Right lobe of liver (tissue), 6 donors: ENCODE results near the gene MCTP2. TPM values are rescaled to one million over a fixed set of nuclear protein-coding genes. Genes with fewer than 3 reads are reported as not detected.

Experiments used
- ATAC-seq, 4 donors: fragments of 200-7000 bp; cut with Tn5 transposase; one replicate each; pipeline ENCODE4 v1.9.1; 2020; ENCODE audit warnings: mild to moderate bottlenecking in 4 of 4, moderate library complexity in 4 of 4
- DNase-seq, 3 donors: peaks; one replicate each; pipeline ENCODE4 v3.0.0-alpha.2; 2020
- H3K27ac ChIP-seq, 3 donors: fragments of 200-600 bp; one replicate each; pipeline ENCODE4 v1.8.0; 2022
- H3K27me3 ChIP-seq, 2 donors: fragments of 200-600 bp; one replicate each; pipeline ENCODE4 v1.8.0; 2022
- H3K36me3 ChIP-seq, 4 donors: fragments of 200-600 bp; sonication (generic) in 1 of 4; one replicate each; pipeline versions ENCODE4 v1.5.1 to v1.8.0; 2017 to 2022; ENCODE audit warnings: control low read depth in 1 of 4
- H3K4me1 ChIP-seq, 4 donors: fragments of 200-600 bp; sonication (generic) in 1 of 4; one replicate each; pipeline versions ENCODE4 v1.5.1 to v1.8.0; 2017 to 2022; ENCODE audit warnings: control low read depth in 1 of 4
- H3K4me3 ChIP-seq, 3 donors: fragments of 200-600 bp; one replicate each; pipeline ENCODE4 v1.8.0; 2022
- H3K9me3 ChIP-seq, 4 donors: fragments of 200-600 bp; sonication (generic) in 1 of 4; one replicate each; pipeline versions ENCODE4 v1.5.1 to v1.8.0; 2017 to 2022; ENCODE audit warnings: control low read depth in 1 of 4
- POLR2A ChIP-seq: fragments of 450-650 bp; IDR thresholded peaks from one replicate; pipeline ENCODE4 v1.6.1; 2017; ENCODE audit warnings: antibody characterized with exemption, mild to moderate bottlenecking
- WGBS: methylation state at CpG from one replicate; pipeline ENCODE4 v1.1.6; 2018; ENCODE audit warnings: low coverage, low lambda C conversion rate; ENCODE audit not compliant: insufficient coverage; ENCODE audit errors: missing lambda C conversion rate; 5-methylcytosine and 5-hydroxymethylcytosine counted together
- intact Hi-C, 2 donors: fragments of 100-400 bp; cut with DNase I; formaldehyde crosslinking; loops; one replicate each; pipeline versions ENCODE4 v1.11.2 to v1.14.1; 2022
- total RNA-seq, 6 experiments: library from RNA; depleted of rRNA in 2 of 6; stranded (reverse); fragments of >200 nt in 2 of 6; fragmentation: NEBNext Ultra II Directional in 3 of 6; extraction: Animal tissue kit (Norgen Biotek cat#: 25700) in 3 of 6; gene quantifications; one replicate each; pipeline versions ENCODE4 v1.1.0 to v1.2.4, GENCODE V29; 2016 to 2023
- TF ChIP-seq, protein P1 (sequence below), 4 donors: fragments of 200-600 bp in 3 of 4; fragments of 450-650 bp in 1 of 4; IDR thresholded peaks; one replicate each; pipeline versions ENCODE4 v1.5.1 to v1.8.0; 2016 to 2022; ENCODE audit warnings: antibody characterized with exemption in 4 of 4, mild to moderate bottlenecking in 2 of 4
- donor health status: DM: no; HTN: yes; CAD: no.
- donor health status: DM: no; HTN: no; CAD: no.
- donor health status: DM: no; HTN: no; CAD: no.
- donor health status: DM: no; HTN: yes; CAD: no.
- donor health status: DM: no; HTN: yes; CAD: no.

The MCTP2 gene
- total RNA-seq, 6 experiments from 2014 or later = 1.8 to 5.3 (median 2.9) TPM

DNA sequence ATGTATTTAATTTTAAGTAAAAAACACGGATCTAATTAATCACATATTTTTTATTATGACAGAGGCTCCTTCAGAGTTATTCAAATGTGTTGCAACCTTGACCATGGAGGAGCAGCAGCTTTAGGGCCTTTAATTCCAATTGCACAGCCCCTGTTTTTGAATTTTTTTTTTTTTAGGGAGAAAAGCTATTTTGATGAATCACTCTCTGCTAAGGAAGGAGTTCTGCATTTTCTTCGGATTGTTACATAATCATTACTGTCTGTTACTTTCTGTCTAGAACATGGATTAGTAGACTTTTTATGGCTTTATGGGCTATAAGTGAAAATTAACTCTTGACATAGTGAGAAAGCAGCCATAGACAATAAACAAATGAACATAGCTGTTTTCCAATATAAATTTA, 90.8 kb downstream of the MCTP2 start:
- H3K4me3 ChIP-seq = no peak overlapping the region
- H3K27me3 ChIP-seq = no peaks in the 10 kb centered on the region
- no peaks in the 10 kb centered on the region for H3K36me3 ChIP-seq
- DNase-seq = no peak
- TF ChIP-seq, protein P1, sequence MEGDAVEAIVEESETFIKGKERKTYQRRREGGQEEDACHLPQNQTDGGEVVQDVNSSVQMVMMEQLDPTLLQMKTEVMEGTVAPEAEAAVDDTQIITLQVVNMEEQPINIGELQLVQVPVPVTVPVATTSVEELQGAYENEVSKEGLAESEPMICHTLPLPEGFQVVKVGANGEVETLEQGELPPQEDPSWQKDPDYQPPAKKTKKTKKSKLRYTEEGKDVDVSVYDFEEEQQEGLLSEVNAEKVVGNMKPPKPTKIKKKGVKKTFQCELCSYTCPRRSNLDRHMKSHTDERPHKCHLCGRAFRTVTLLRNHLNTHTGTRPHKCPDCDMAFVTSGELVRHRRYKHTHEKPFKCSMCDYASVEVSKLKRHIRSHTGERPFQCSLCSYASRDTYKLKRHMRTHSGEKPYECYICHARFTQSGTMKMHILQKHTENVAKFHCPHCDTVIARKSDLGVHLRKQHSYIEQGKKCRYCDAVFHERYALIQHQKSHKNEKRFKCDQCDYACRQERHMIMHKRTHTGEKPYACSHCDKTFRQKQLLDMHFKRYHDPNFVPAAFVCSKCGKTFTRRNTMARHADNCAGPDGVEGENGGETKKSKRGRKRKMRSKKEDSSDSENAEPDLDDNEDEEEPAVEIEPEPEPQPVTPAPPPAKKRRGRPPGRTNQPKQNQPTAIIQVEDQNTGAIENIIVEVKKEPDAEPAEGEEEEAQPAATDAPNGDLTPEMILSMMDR (IDR thresholded peaks at IDR 0.05) = no peak
- TF ChIP-seq POLR2A = no peak
- H3K27ac ChIP-seq = no peak overlapping the region
- intact Hi-C loops = loop anchor here in 1 of 2 donors (10.0 kb wide), 1 partner anchor 157 kb away; no protein-coding TSS in a partner anchor
- WGBS = 48% methylated on average over 2 of the region's 2 CpGs
- H3K4me1 ChIP-seq = peaks cover 0 to 2% (median 0%) of the 10 kb centered on the region in 4 donors
- H3K9me3 ChIP-seq = no peaks in the 10 kb centered on the region
- no peak for ATAC-seq

DNA sequence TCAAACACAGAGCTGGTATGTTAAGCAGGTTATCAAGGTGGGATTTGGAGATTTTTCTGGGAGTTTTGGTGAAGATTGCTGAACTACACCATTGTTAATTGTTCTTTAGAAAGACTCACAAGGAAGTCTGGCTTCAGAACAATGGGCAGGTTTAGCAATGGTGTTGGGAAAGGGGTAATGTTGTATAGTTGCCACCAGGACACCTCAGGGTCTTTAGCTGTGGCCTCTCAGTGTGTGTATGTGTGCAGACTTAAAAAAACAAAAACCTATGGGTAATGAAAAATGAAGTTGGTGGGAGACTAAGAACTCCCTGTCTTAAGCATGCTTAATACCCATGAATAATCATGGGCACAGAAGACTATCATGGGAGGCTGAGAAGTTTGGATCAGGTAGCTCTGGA, 91.7 kb downstream of the MCTP2 start:
- Histone ChIP-seq H3K27me3 (no peaks in the 10 kb centered on the region), H3K9me3 (no peaks in the 10 kb centered on the region), H3K36me3 (no peaks in the 10 kb centered on the region), H3K4me1 (peaks cover 0 to 2% (median 0%) of the 10 kb centered on the region in 4 donors), H3K27ac (no peak overlapping the region), H3K4me3 (no peak overlapping the region)
- no peak for ATAC-seq
- intact Hi-C loops = loop anchor here in 1 of 2 donors (10.0 kb wide), 1 partner anchor 158 kb away; no protein-coding TSS in a partner anchor
- no peak for DNase-seq
- no peak for TF ChIP-seq POLR2A
- TF ChIP-seq, protein P1 (IDR thresholded peaks at IDR 0.05) = no peak

DNA sequence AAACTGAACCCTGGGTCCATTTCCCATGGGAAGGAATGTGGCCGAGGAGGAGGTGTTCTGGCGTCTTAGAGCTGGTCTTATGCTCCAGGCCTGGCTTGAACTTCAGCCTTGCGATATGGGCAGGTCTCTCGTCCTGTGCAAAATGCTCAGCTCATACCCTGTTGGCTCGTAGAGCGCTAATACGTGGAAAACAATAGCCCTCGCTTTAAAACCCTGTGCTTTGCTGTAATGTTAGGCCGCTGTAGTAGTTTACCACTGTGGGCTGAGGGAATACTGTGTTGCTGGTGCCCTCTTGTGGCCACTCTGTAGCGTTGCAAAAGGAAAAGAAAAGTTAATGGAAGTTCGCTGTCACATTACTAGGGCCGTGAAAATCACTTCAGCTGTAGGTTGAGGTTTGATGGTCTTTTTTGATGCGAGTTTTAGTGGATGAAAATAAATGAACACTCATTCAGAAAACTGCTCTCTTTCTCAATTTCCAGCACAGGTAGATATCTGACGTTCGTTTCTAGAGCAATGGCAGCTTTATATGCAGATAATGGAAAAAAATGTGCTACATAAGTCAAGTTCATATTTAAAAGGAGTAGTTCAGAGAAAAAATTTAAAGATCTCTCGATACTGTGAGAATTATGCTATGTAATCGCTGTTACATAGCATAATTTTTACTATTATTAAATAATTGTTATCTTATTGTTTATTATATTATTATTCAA, 92.9 kb downstream of the MCTP2 start:
- 14% methylated on average over 13 of the region's 17 CpGs for WGBS
- TF ChIP-seq, protein P1 (IDR thresholded peaks at IDR 0.05) = peak; percentile 91 to 97 (median 92)
- no peak for TF ChIP-seq POLR2A
- H3K4me1 ChIP-seq = peaks cover 0 to 2% (median 0%) of the 10 kb centered on the region in 4 donors
- DNase-seq (peak in 1 of 3 donors; percentile 64), ATAC-seq (peak; percentile 95 to 98 (median 96))
- no peaks in the 10 kb centered on the region for H3K36me3 ChIP-seq
- intact Hi-C loops = loop anchor here in 1 of 2 donors (10.0 kb wide), 1 partner anchor 159 kb away; no protein-coding TSS in a partner anchor
- H3K27ac ChIP-seq = no peak overlapping the region
- no peak overlapping the region for H3K4me3 ChIP-seq
- no peaks in the 10 kb centered on the region for H3K9me3 ChIP-seq
- no peaks in the 10 kb centered on the region for H3K27me3 ChIP-seq

DNA sequence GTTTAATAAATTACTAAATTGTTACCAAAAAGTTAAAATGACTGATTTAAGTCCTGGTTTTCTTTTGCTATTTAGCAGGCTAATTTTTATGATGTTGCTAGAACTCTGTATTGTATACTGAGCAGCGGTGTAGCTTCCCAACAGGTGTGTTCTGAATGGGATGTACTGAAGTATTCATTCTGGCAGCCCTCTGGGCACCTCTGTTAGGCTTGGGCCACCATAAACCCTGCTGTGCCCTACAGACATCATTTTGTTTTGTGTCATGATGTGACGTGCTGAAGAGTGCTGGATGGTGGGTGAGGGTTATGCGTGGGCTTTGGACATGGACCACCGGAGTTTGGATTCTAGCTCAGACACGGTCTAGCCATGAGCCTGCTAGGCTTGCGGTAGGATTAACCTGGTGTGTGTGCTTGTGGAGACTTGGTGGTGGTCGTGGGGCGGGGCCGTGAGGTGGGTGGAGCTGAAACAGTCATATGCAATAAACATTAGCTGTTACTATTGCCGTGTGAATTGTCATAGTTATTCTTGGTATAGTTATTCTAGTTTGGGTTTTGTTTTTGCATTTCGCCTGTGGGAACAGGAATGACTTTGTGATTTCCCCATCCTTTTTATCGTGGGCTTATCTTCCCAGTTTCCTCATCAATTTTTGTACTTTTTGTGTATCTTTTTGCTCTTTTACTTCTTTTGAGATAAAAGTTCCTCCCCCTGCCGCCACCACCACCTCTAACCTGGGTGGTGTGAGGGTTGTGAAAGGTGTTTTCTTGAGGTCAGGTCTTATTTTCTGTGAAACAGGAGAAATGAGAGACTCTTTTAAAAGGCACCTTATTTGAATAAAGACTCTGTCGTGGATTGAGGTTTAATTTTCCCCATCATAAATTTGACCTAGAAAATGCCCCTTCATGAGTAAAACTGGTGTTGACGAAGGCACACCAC, 93.7 kb downstream of the MCTP2 start:
- no peak overlapping the region for H3K27ac ChIP-seq
- peak in 2 of 4 donors; percentile 18 to 36 for ATAC-seq
- H3K4me3 ChIP-seq = no peak overlapping the region
- no peak for DNase-seq
- no peaks in the 10 kb centered on the region for H3K9me3 ChIP-seq
- intact Hi-C loops = loop anchor here in 1 of 2 donors (10.0 kb wide), 1 partner anchor 160 kb away; no protein-coding TSS in a partner anchor
- peaks cover 0 to 2% (median 0%) of the 10 kb centered on the region in 4 donors for H3K4me1 ChIP-seq
- no peaks in the 10 kb centered on the region for H3K27me3 ChIP-seq
- WGBS = 64% methylated on average over 11 of the region's 15 CpGs
- H3K36me3 ChIP-seq = no peaks in the 10 kb centered on the region
- TF ChIP-seq, protein P1 (IDR thresholded peaks at IDR 0.05) = no peak
- TF ChIP-seq POLR2A = no peak
